ENCODE data around the gene RNF187. TPM values are rescaled to one million over a fixed set of nuclear protein-coding genes. Genes with fewer than 3 reads are reported as not detected.

The RNF187 gene
- total RNA-seq, 1 experiment from 2014 or later = 137 TPM

- Histone ChIP-seq H3K4me1 (ENCODE audit: control insufficient read depth in 1 of 2, insufficient read depth in 2 of 2, low read length in 2 of 2) (peaks cover 12 to 26% of the 10 kb centered on the region in 2 experiments; a peak in 3 of 4 replicates), H3K9me2 (ENCODE audit: insufficient read depth) (no peaks in the 10 kb centered on the region), H3K36me3 (ENCODE audit: control insufficient read depth in 1 of 2, insufficient read depth in 2 of 2, low read length in 2 of 2) (peaks cover 4 to 22% of the 10 kb centered on the region in 2 experiments; a peak in 2 of 4 replicates), H3K27ac (ENCODE audit: low read depth, low read length) (peak overlapping the region; percentile 95), H4K20me1 (ENCODE audit: insufficient read depth) (no peaks in the 10 kb centered on the region), H2AFZ (ENCODE audit: low read depth, low read length, poor library complexity, severe bottlenecking) (no peak overlapping the region), H3K9me3 (ENCODE audit: control insufficient read depth in 1 of 2, insufficient read depth in 1 of 2, low read depth in 1 of 2, low read length in 2 of 2) (no peaks in the 10 kb centered on the region), H3K4me2 (ENCODE audit: low read length) (peak overlapping the region; percentile 95), H3K9ac (ENCODE audit: low read length) (peak overlapping the region; percentile 89), H3K79me2 (ENCODE audit: insufficient read depth, low read length) (peaks cover 22% of the 10 kb centered on the region), H3K27me3 (ENCODE audit: insufficient read depth, low read length) (no peaks in the 10 kb centered on the region), H3K4me3 (replicated peaks in 1 of 2; ENCODE audit: low read depth in 1 of 2, low read length in 2 of 2) (peak overlapping the region; percentile 97 to 100)
- POLR2A ChIA-PET = interaction anchor here (0.6 to 1.5 kb wide), 2 partner anchors 10 to 331 kb away, joined by 3 to 4 read pairs; no protein-coding TSS in a partner anchor
- RAD21 ChIA-PET (ENCODE audit: low non-redundant PET in 1 of 2, low total read pairs in 2 of 2, uncharacterized antibody in 2 of 2, unreplicated experiment in 2 of 2) = no interaction called here
- TF ChIP-seq SIN3A (IDR thresholded peaks at IDR 0.05; ENCODE audit: low read depth) (no peak), CBX3 (IDR thresholded peaks at IDR 0.05; ENCODE audit: low read depth) (no peak), ATF3 (IDR thresholded peaks at IDR 0.05) (no peak), RAD21 (IDR thresholded peaks at IDR 0.05; ENCODE audit: low read depth) (no peak), JUND (IDR thresholded peaks at IDR 0.05) (no peak), CEBPB (IDR thresholded peaks at IDR 0.05; ENCODE audit: low read depth) (no peak), CTCF (IDR thresholded peaks at IDR 0.05 in 2 of 3, conservative IDR thresholded peaks at IDR 0.05 in 1 of 3; ENCODE audit: borderline replicate concordance in 1 of 3, insufficient read depth in 1 of 3, low read depth in 2 of 3, low read length in 2 of 3) (no peak), YY1 (IDR thresholded peaks at IDR 0.05; ENCODE audit: extremely low read depth, insufficient replicate concordance, low read depth, low read length) (no peak), SP1 (IDR thresholded peaks at IDR 0.05; ENCODE audit: low read depth) (no peak), POLR2A (IDR thresholded peaks at IDR 0.05; ENCODE audit: borderline replicate concordance, extremely low read depth, insufficient read depth, insufficient read length) (no peak), ZBTB33 (IDR thresholded peaks at IDR 0.05; ENCODE audit: extremely low read depth, insufficient replicate concordance, low read length) (no peak), MAX (IDR thresholded peaks at IDR 0.05) (no peak), ZFX (IDR thresholded peaks at IDR 0.05) (no peak), TCF7L2 (IDR thresholded peaks at IDR 0.05; ENCODE audit: borderline replicate concordance, extremely low read depth, insufficient read depth, insufficient read length) (no peak), ZNF274 (IDR thresholded peaks at IDR 0.05; ENCODE audit: low read depth, low read length) (no peak), ELF1 (IDR thresholded peaks at IDR 0.05; ENCODE audit: borderline replicate concordance, low read depth) (no peak), SRF (IDR thresholded peaks at IDR 0.05; ENCODE audit: low read depth) (no peak), EGR1 (IDR thresholded peaks at IDR 0.05; ENCODE audit: low read depth) (no peak), EZH2phosphoT487 (IDR thresholded peaks at IDR 0.05; ENCODE audit: borderline replicate concordance) (no peak)
- intact Hi-C loops (cut with micrococcal nuclease) = no loop called here
- BruUV-seq (replicated peaks) = no TSS peak
- no peak; the same call in 1 of the 2 replicates for ATAC-seq
- no peak for DNase-seq (ENCODE audit: low read depth, low spot score)
- CTCF ChIA-PET = no interaction called here
Observed at GRCh38 chr1:228488125-228488817, 1.1 kb downstream of the RNF187 start.

Data from HCT116 (cell line).